Thyroid gland (tissue), 4 donors: Measurements from ENCODE around the gene DHX57. TPM values are rescaled to one million over a fixed set of nuclear protein-coding genes. Genes with fewer than 3 reads are reported as not detected.
A peak's percentile ranks its signal among the peaks of the same experiment; 100 is the strongest.

Experiments used
- DNase-seq, 2 donors: peaks; one replicate each; pipeline ENCODE4 v3.0.0-alpha.2; 2019
- H3K27ac ChIP-seq, 3 donors: fragments of 200-600 bp; sonication (generic); 1 replicate in 2 of 3; 2 replicates in 1 of 3; pipeline ENCODE4 v1.5.1; 2016 to 2019; ENCODE audit warnings: mild to moderate bottlenecking in 1 of 3, moderate library complexity in 1 of 3
- H3K27me3 ChIP-seq: fragments of 200-600 bp; sonication (generic); one replicate; pipeline ENCODE4 v1.5.1; 2019
- H3K36me3 ChIP-seq, 2 donors: fragments of 200-600 bp; sonication (generic); one replicate each; pipeline ENCODE4 v1.5.1; 2016 to 2019
- H3K4me1 ChIP-seq, 2 donors: fragments of 200-600 bp; sonication (generic); one replicate each; pipeline ENCODE4 v1.5.1; 2017 to 2019
- H3K4me3 ChIP-seq, 3 donors: fragments of 200-600 bp; sonication (generic); replicated peaks in 1 of 3; 1 replicate in 2 of 3; 2 replicates in 1 of 3; pipeline ENCODE4 v1.5.1; 2016; ENCODE audit warnings: mild to moderate bottlenecking in 1 of 3
- H3K9me3 ChIP-seq: fragments of 200-600 bp; sonication (generic); one replicate; pipeline ENCODE4 v1.5.1; 2017
- CTCF ChIP-seq, 6 experiments: fragments of 200-600 bp in 3 of 6; fragments of 450-650 bp in 3 of 6; sonication (generic) in 3 of 6; IDR thresholded peaks; one replicate each; pipeline ENCODE4 v1.5.1; 2016 to 2019; ENCODE audit warnings: antibody characterized with exemption in 6 of 6, mild to moderate bottlenecking in 2 of 6, inconsistent platforms in 1 of 6, moderate library complexity in 1 of 6
- POLR2A ChIP-seq, 2 donors: fragments of 450-650 bp; IDR thresholded peaks; one replicate each; pipeline ENCODE4 v1.6.1; 2017; ENCODE audit warnings: antibody characterized with exemption in 2 of 2, mild to moderate bottlenecking in 2 of 2, moderate library complexity in 1 of 2
- WGBS, 2 donors: methylation state at CpG; one replicate each; pipeline ENCODE4 v1.1.5; 2017; 5-methylcytosine and 5-hydroxymethylcytosine counted together
- intact Hi-C: fragments of 100-400 bp; cut with DNase I; formaldehyde crosslinking; loops from one replicate; pipeline ENCODE4 v1.15.1; 2023
- total RNA-seq, 4 donors: library from RNA; depleted of rRNA; stranded (reverse); fragments of >200 nt; gene quantifications; one replicate each; pipeline ENCODE4 v1.2.3, GENCODE V29; 2016

The DHX57 gene
- total RNA-seq, 4 donors from 2014 or later, result 12.4 to 19.3 (median 16.3) TPM

- no peak for TF ChIP-seq CTCF (IDR thresholded peaks at IDR 0.05)
- WGBS, 2 donors, result 92 to 96% methylated on average over 4 of the region's 4 CpGs
- DNase-seq, result no peak
- Histone ChIP-seq H3K27ac (no peak overlapping the region), H3K27me3 (no peaks in the 10 kb centered on the region), H3K4me3 (no peak overlapping the region), H3K4me1 (no peaks in the 10 kb centered on the region), H3K36me3 (no peaks in the 10 kb centered on the region), H3K9me3 (no peaks in the 10 kb centered on the region)
- intact Hi-C loops, result no loop called here
Measured at GRCh38 chr2:38887347-38887746, 11.6 kb upstream of the DHX57 start.

GRCh38 chr2:38886063-38886462, 10.3 kb upstream of the DHX57 start:
- H3K4me3 ChIP-seq, result no peak overlapping the region
- no peaks in the 10 kb centered on the region for H3K36me3 ChIP-seq
- H3K4me1 ChIP-seq, result no peaks in the 10 kb centered on the region
- TF ChIP-seq CTCF (IDR thresholded peaks at IDR 0.05) (no peak), POLR2A (IDR thresholded peaks at IDR 0.05) (no peak)
- H3K9me3 ChIP-seq, result no peaks in the 10 kb centered on the region
- no peaks in the 10 kb centered on the region for H3K27me3 ChIP-seq
- intact Hi-C loops, result no loop called here
- no peak for DNase-seq
- H3K27ac ChIP-seq, result no peak overlapping the region

GRCh38 chr2:38876407-38876806, 673 bp upstream of the DHX57 start:
- H3K4me3 ChIP-seq, result peak overlapping the region; percentile 69 to 76 (median 71)
- peaks cover 0 to 5% of the 10 kb centered on the region in 2 donors for H3K4me1 ChIP-seq
- H3K9me3 ChIP-seq, result no peaks in the 10 kb centered on the region
- intact Hi-C loops, result no loop called here
- 12 to 21% methylated on average over 10 of the region's 10 CpGs for WGBS, 2 donors
- no peaks in the 10 kb centered on the region for H3K36me3 ChIP-seq
- TF ChIP-seq POLR2A (IDR thresholded peaks at IDR 0.05) (no peak), CTCF (IDR thresholded peaks at IDR 0.05) (no peak)
- DNase-seq, result peak in 1 of 2 donors; percentile 3
- H3K27me3 ChIP-seq, result no peaks in the 10 kb centered on the region
- H3K27ac ChIP-seq, result no peak overlapping the region

- intact Hi-C loops, result no loop called here
- WGBS, 2 donors, result 1 to 2% methylated on average over 9 of the region's 10 CpGs
- Histone ChIP-seq H3K4me3 (peak overlapping the region; percentile 69 to 76 (median 71)), H3K9me3 (no peaks in the 10 kb centered on the region), H3K36me3 (no peaks in the 10 kb centered on the region), H3K27ac (peak overlapping the region in 1 of 3 donors; percentile 13), H3K4me1 (peaks cover 0 to 5% of the 10 kb centered on the region in 2 donors), H3K27me3 (no peaks in the 10 kb centered on the region)
- DNase-seq, result no peak
- TF ChIP-seq POLR2A (IDR thresholded peaks at IDR 0.05), result no peak
- TF ChIP-seq CTCF (IDR thresholded peaks at IDR 0.05), result no peak
Measured at GRCh38 chr2:38875227-38875575, 533 bp downstream of the DHX57 start.

- WGBS, 2 donors, result 76 to 78% methylated on average over 5 of the region's 5 CpGs
- H3K4me3 ChIP-seq, result no peak overlapping the region
- DNase-seq, result no peak
- H3K27ac ChIP-seq, result no peak overlapping the region
- no peaks in the 10 kb centered on the region for H3K9me3 ChIP-seq
- no peaks in the 10 kb centered on the region for H3K36me3 ChIP-seq
- H3K27me3 ChIP-seq, result no peaks in the 10 kb centered on the region
- TF ChIP-seq CTCF (IDR thresholded peaks at IDR 0.05), result no peak
- no peak for TF ChIP-seq POLR2A (IDR thresholded peaks at IDR 0.05)
- peaks cover 0 to 5% of the 10 kb centered on the region in 2 donors for H3K4me1 ChIP-seq
- intact Hi-C loops, result no loop called here
Measured at GRCh38 chr2:38873763-38874162, 2.0 kb downstream of the DHX57 start.
